PC-9 (cell line): Measurements from ENCODE around the gene CCDC91. TPM values are rescaled to one million over a fixed set of nuclear protein-coding genes. Genes with fewer than 3 reads are reported as not detected.
"Not testable (repeated sequence)": the region's sequence is repeated elsewhere in the genome, so short reads cannot be mapped to it uniquely, and the experiment has no call there.

Source experiments
- BruUV-seq: library from RNA; stranded (reverse); fragments of 400-500 nt; replicated peaks from 2 replicates; lab custom pipeline; 2021; lab: Mats Ljungman, UMichigan
- CTCF ChIA-PET: fragments of 300-600 bp; sonication (Branson Sonifier 250); formaldehyde crosslinking; loops from one replicate; lab custom pipeline; 2022; ENCODE audit warnings: antibody characterized with exemption; lab: Charles Lee
- POLR2A ChIA-PET: fragments of 300-600 bp; sonication (Branson Sonifier 250); formaldehyde crosslinking; loops from one replicate; lab custom pipeline; 2022; ENCODE audit warnings: antibody characterized with exemption; ENCODE audit not compliant: unreplicated experiment; lab: Charles Lee
- DNase-seq, 2 experiments: peaks; one replicate each; pipeline versions ENCODE4 v3.0.0 to v3.0.0-alpha.2; 2015 to 2022; ENCODE audit warnings: mixed read lengths in 1 of 2
- H2AFZ ChIP-seq: fragments of 200-600 bp; sonication (generic); 2 replicates; pipeline ENCODE4 v1.8.1; 2017; ENCODE audit warnings: antibody characterized with exemption
- H3F3A ChIP-seq: fragments of 200-600 bp; sonication (generic); 2 replicates; pipeline ENCODE4 v1.8.1; 2017; ENCODE audit warnings: antibody characterized with exemption, mild to moderate bottlenecking, low read depth; ENCODE audit not compliant: insufficient read depth
- H3K27ac ChIP-seq: fragments of 200-600 bp; sonication (generic); 2 replicates; pipeline ENCODE4 v1.6.1; 2016; ENCODE audit warnings: mixed run types
- H3K27me3 ChIP-seq: fragments of 200-600 bp; sonication (generic); 2 replicates; pipeline ENCODE4 v1.6.1; 2016; ENCODE audit warnings: low read depth, mixed run types; ENCODE audit not compliant: insufficient read depth
- H3K36me3 ChIP-seq: fragments of 200-600 bp; sonication (generic); 2 replicates; pipeline ENCODE4 v1.6.1; 2016; ENCODE audit warnings: low read depth, mixed run types
- H3K4me1 ChIP-seq: fragments of 200-600 bp; sonication (generic); replicated peaks from 2 replicates; pipeline ENCODE4 v1.6.1; 2016; ENCODE audit warnings: mixed run types; ENCODE audit not compliant: insufficient read depth
- H3K4me2 ChIP-seq: fragments of 200-600 bp; sonication (generic); 2 replicates; pipeline ENCODE4 v1.6.1; 2017; ENCODE audit warnings: mixed run types
- H3K4me3 ChIP-seq: fragments of 200-600 bp; sonication (generic); 2 replicates; pipeline ENCODE4 v1.6.1; 2016; ENCODE audit warnings: mixed run types
- H3K79me2 ChIP-seq: fragments of 200-600 bp; sonication (generic); 2 replicates; pipeline ENCODE4 v1.6.1; 2017; ENCODE audit warnings: low read depth, mixed run types
- H3K9me2 ChIP-seq: fragments of 200-600 bp; sonication (generic); 2 replicates; pipeline ENCODE4 v1.8.1; 2017; ENCODE audit warnings: mild to moderate bottlenecking; ENCODE audit not compliant: insufficient read depth
- H3K9me3 ChIP-seq: fragments of 200-600 bp; sonication (generic); 2 replicates; pipeline ENCODE4 v1.8.1; 2016; ENCODE audit warnings: low read depth; ENCODE audit not compliant: insufficient read depth
- H4K20me1 ChIP-seq: fragments of 200-600 bp; sonication (generic); 2 replicates; pipeline ENCODE4 v1.8.1; 2017; ENCODE audit not compliant: insufficient read depth
- EZH2 ChIP-seq: fragments of 200-600 bp; sonication (generic); IDR thresholded peaks from 2 replicates; pipeline ENCODE4 v1.8.0; 2017; ENCODE audit warnings: antibody characterized with exemption, low read depth
- intact Hi-C: fragments of 100-400 bp; cut with micrococcal nuclease; formaldehyde crosslinking; loops from one replicate; pipeline ENCODE4 v1.10.0; 2022; ENCODE audit not compliant: unreplicated experiment
- total RNA-seq: library from RNA; stranded (reverse); gene quantifications from 2 replicates; pipeline ENCODE4 v1.2.3, GENCODE V29; 2021
- TF ChIP-seq, protein P1 (sequence below): fragments of 200-600 bp; sonication (generic); conservative IDR thresholded peaks from 2 replicates; pipeline ENCODE4 v1.6.1; 2017; ENCODE audit warnings: mixed run types, antibody characterized with exemption, mild to moderate bottlenecking, moderate library complexity

The CCDC91 gene
- total RNA-seq, 1 experiment from 2014 or later = 38.9 TPM

DNA sequence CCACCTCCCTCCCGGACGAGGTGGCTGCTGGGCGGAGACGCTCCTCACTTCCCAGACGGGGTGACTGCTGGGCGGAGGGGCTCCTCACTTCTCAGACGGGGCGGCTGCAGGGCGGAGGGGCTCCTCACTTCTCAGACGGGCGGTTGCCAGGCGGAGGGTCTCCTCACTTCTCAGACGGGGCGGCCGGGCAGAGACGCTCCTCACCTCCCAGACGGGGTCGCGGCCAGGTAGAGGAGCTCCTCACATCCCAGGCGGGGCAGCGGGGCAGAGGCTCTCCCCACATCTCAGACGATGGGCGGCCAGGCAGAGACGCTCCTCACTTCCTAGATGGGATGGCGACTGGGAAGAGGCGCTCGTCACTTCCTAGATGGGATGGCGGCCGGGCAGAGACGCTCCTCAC lies 10.9 kb downstream of the CCDC91 start:
- H3K36me3 ChIP-seq, H3F3A ChIP-seq, H3K4me1 ChIP-seq, H3K9me3 ChIP-seq, CTCF ChIA-PET, H3K4me2 ChIP-seq, H3K9me2 ChIP-seq, intact Hi-C loops, BruUV-seq, H3K27me3 ChIP-seq, POLR2A ChIA-PET, H2AFZ ChIP-seq, DNase-seq, H3K4me3 ChIP-seq, H3K27ac ChIP-seq, H4K20me1 ChIP-seq: not testable (repeated sequence)
- H3K79me2 ChIP-seq = peaks cover 62% of the 10 kb centered on the region

DNA sequence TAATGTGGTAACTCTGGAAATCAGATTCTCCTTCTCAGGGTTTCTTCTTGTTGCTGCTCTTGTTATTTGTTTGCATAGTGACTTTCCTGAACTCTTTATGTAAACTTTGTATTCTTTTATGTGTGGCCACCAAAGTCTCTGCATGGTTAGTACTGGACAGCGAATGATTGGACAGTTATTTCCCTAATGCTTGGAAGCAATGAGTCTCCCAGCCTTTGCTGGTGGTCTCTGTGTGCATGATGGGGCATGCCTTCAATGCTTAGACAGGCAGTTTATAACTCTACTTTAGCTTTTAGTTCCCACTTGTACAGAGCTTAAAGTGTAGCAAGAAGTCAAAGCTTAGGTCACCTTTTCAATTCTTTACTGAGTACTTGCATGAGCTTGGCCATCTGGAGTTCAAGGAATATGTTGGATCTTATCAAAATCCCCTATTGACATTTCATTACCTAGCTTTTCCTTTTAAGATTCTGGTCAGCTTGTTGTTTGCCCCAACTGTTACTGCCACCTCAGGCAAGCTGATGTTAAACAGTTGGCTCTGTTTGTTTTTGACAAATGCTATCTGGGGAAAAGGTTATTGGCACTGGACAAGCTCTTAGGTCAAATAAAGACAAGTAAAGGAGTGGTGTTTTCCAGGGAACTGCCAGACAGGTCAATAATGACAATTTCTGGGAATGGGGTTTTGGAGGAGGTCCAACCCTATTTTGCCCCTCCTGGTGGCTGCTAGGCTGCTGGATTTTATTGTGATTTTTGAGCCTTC lies 12.3 kb downstream of the CCDC91 start:
- Histone ChIP-seq H3F3A (no peaks in the 10 kb centered on the region), H3K4me3 (no peak overlapping the region), H3K9me2 (no peaks in the 10 kb centered on the region), H3K4me2 (no peak overlapping the region), H3K79me2 (peaks cover 50% of the 10 kb centered on the region), H2AFZ (no peak overlapping the region), H3K4me1 (no peaks in the 10 kb centered on the region), H3K36me3 (no peaks in the 10 kb centered on the region), H3K9me3 (no peaks in the 10 kb centered on the region), H4K20me1 (no peaks in the 10 kb centered on the region; the same call in 1 of the 2 replicates), H3K27ac (no peak overlapping the region), H3K27me3 (no peaks in the 10 kb centered on the region)
- no peak for DNase-seq
- CTCF ChIA-PET = no interaction called here
- POLR2A ChIA-PET = no interaction called here
- intact Hi-C loops = no loop called here
- no TSS peak for BruUV-seq
- TF ChIP-seq, protein P1, sequence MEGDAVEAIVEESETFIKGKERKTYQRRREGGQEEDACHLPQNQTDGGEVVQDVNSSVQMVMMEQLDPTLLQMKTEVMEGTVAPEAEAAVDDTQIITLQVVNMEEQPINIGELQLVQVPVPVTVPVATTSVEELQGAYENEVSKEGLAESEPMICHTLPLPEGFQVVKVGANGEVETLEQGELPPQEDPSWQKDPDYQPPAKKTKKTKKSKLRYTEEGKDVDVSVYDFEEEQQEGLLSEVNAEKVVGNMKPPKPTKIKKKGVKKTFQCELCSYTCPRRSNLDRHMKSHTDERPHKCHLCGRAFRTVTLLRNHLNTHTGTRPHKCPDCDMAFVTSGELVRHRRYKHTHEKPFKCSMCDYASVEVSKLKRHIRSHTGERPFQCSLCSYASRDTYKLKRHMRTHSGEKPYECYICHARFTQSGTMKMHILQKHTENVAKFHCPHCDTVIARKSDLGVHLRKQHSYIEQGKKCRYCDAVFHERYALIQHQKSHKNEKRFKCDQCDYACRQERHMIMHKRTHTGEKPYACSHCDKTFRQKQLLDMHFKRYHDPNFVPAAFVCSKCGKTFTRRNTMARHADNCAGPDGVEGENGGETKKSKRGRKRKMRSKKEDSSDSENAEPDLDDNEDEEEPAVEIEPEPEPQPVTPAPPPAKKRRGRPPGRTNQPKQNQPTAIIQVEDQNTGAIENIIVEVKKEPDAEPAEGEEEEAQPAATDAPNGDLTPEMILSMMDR = no peak

DNA sequence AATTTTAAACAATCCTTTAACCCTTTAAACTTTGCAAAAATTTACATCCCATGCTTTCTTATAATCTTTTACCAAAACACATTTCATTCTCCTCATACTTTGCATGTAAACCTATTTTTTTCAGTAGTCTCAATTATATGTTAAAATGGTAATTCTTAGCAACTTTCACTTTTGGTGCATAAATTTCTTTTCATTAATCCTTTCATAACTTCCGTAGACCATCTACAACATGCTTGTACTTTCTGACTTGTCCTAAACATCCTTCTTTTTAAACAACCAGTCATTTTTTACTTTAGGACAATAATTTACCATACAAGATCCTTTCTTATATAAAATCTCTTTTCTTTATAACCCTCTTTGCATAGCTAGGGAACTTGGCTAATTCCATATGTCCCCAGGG lies 19.5 kb downstream of the CCDC91 start:
- POLR2A ChIA-PET = no interaction called here
- no peak for DNase-seq
- TF ChIP-seq, protein P1 = no peak
- no peak for TF ChIP-seq EZH2

More for the DNA sequence above, 19.5 kb downstream of the CCDC91 start:
- Histone ChIP-seq H3K9me3 (peaks cover 13% of the 10 kb centered on the region), H3K4me1 (no peaks in the 10 kb centered on the region), H3K27me3 (no peaks in the 10 kb centered on the region), H2AFZ (no peak overlapping the region), H3K4me2 (no peak overlapping the region), H3K36me3 (peaks cover 4% of the 10 kb centered on the region; the same call in 1 of the 2 replicates), H3F3A (no peaks in the 10 kb centered on the region), H4K20me1 (no peaks in the 10 kb centered on the region), H3K4me3 (no peak overlapping the region), H3K27ac (no peak overlapping the region), H3K9me2 (no peaks in the 10 kb centered on the region), H3K79me2 (0 out of 2 replicates have a peak, but pooled peaks cover 7% of the 10 kb centered on the region)
- intact Hi-C loops = no loop called here
- no TSS peak for BruUV-seq
- CTCF ChIA-PET = no interaction called here
